ENCODE data around the gene RASL11A.
"Not testable (repeated sequence)": the region's sequence is repeated elsewhere in the genome, so short reads cannot be mapped to it uniquely, and the experiment has no call there.

The RASL11A gene

GRCh38 chr13:27270594-27271520, at the start of gene RASL11A:
Gene RASL11A, plus strand, starts transcription at chr13:27270830. Its CDS starts 115 bp downstream, at chr13:27270945.
- DNase-seq = peak; percentile 66

GRCh38 chr13:27222100-27222499, 48.5 kb upstream of the RASL11A start:
- DNase-seq = not testable (repeated sequence)

- no peak for DNase-seq
These were observed 43.6 kb upstream of the RASL11A start for GRCh38 chr13:27226991-27227390.

GRCh38 chr13:27228131-27228530, 42.5 kb upstream of the RASL11A start:
- no peak for DNase-seq

GRCh38 chr13:27229642-27230041, 41.0 kb upstream of the RASL11A start:
- no peak for DNase-seq

GRCh38 chr13:27233964-27234363, 36.7 kb upstream of the RASL11A start:
- DNase-seq = no peak

GRCh38 chr13:27236478-27236877, 34.2 kb upstream of the RASL11A start:
- no peak for DNase-seq

GRCh38 chr13:27242702-27243101, 27.9 kb upstream of the RASL11A start:
- no peak for DNase-seq

- DNase-seq = no peak
These were observed 25.0 kb upstream of the RASL11A start for GRCh38 chr13:27245610-27246009.

- DNase-seq = no peak
These were observed 19.8 kb upstream of the RASL11A start for GRCh38 chr13:27250833-27251165.

- DNase-seq = peak; percentile 92
These were observed 19.2 kb upstream of the RASL11A start, which contains the start of gene RPL21 for GRCh38 chr13:27251166-27252091. Gene RPL21, plus strand, starts transcription at chr13:27251558. Its CDS starts 2,219 bp downstream, at chr13:27253777.

GRCh38 chr13:27252467-27252866, 18.2 kb upstream of the RASL11A start:
- DNase-seq = no peak

- no peak for DNase-seq
These were observed 13.4 kb upstream of the RASL11A start for GRCh38 chr13:27257233-27257568.

- no peak for DNase-seq
These were observed 12.9 kb upstream of the RASL11A start for GRCh38 chr13:27257648-27258253.

- no peak for DNase-seq
These were observed 11.8 kb upstream of the RASL11A start for GRCh38 chr13:27258637-27259386.

GRCh38 chr13:27259831-27260230, 10.8 kb upstream of the RASL11A start:
- DNase-seq = no peak

- DNase-seq = no peak
These were observed 9.2 kb upstream of the RASL11A start for GRCh38 chr13:27261396-27261795.

- DNase-seq = no peak
These were observed 7.2 kb upstream of the RASL11A start for GRCh38 chr13:27263438-27263837.

GRCh38 chr13:27264181-27264580, 6.4 kb upstream of the RASL11A start:
- no peak for DNase-seq

- DNase-seq = no peak
These were observed 6.0 kb upstream of the RASL11A start for GRCh38 chr13:27264648-27265047.

GRCh38 chr13:27266917-27267316, 3.7 kb upstream of the RASL11A start:
- DNase-seq = no peak

- no peak for DNase-seq
These were observed 3.0 kb upstream of the RASL11A start for GRCh38 chr13:27267596-27267995.
